GM06990 (cell line): Measurements from ENCODE around the gene PIH1D2.

ENCODE experiments used
- DNase-seq: peaks from one replicate; pipeline ENCODE4 v3.0.0-alpha.2; 2011; ENCODE audit not compliant: insufficient read length; ENCODE audit errors: extremely low read depth
- H3K27me3 ChIP-seq: replicated peaks from 2 replicates; pipeline ENCODE4 v1.6.0; 2011; ENCODE audit warnings: low read length; ENCODE audit not compliant: control insufficient read depth, insufficient read depth
- H3K36me3 ChIP-seq: 2 replicates; pipeline ENCODE4 v1.5.1; 2011; ENCODE audit warnings: low read length; ENCODE audit not compliant: control insufficient read depth, insufficient read depth
- H3K4me3 ChIP-seq: replicated peaks from 2 replicates; pipeline ENCODE4 v1.5.1; 2011; ENCODE audit warnings: low read depth, mild to moderate bottlenecking, control low read depth, low read length
- TF ChIP-seq, protein P1 (sequence below): IDR thresholded peaks from 2 replicates; pipeline ENCODE4 v1.5.1; 2011; ENCODE audit warnings: low read length, control low read depth, mild to moderate bottlenecking, inconsistent platforms; ENCODE audit not compliant: insufficient read depth, poor library complexity, severe bottlenecking

PIH1D2 gene

DNA sequence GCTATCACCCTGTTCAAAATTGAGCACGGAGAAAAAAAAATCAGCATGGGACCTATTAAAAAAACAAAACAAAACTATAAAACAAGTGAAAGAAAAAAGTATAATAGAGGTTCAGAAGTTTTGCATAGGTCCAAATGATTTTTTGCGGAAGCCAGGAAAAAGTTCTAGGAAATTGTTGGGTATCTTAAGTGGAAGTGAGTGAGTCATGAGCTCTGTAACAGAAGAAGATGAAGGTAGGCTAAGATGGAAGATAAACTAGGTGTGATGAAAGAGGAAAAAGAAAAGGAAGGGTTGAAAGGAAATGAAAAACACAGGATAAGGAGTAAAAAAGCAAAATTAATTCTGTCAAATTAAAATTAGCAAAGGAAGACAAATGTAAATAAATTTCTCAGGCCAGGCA lies 40.6 kb upstream of the PIH1D2 start:
- no peaks in the 10 kb centered on the region for H3K36me3 ChIP-seq
- TF ChIP-seq, protein P1, sequence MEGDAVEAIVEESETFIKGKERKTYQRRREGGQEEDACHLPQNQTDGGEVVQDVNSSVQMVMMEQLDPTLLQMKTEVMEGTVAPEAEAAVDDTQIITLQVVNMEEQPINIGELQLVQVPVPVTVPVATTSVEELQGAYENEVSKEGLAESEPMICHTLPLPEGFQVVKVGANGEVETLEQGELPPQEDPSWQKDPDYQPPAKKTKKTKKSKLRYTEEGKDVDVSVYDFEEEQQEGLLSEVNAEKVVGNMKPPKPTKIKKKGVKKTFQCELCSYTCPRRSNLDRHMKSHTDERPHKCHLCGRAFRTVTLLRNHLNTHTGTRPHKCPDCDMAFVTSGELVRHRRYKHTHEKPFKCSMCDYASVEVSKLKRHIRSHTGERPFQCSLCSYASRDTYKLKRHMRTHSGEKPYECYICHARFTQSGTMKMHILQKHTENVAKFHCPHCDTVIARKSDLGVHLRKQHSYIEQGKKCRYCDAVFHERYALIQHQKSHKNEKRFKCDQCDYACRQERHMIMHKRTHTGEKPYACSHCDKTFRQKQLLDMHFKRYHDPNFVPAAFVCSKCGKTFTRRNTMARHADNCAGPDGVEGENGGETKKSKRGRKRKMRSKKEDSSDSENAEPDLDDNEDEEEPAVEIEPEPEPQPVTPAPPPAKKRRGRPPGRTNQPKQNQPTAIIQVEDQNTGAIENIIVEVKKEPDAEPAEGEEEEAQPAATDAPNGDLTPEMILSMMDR: no peak
- no peaks in the 10 kb centered on the region for H3K27me3 ChIP-seq
- no peak overlapping the region for H3K4me3 ChIP-seq
- no peak for DNase-seq

DNA sequence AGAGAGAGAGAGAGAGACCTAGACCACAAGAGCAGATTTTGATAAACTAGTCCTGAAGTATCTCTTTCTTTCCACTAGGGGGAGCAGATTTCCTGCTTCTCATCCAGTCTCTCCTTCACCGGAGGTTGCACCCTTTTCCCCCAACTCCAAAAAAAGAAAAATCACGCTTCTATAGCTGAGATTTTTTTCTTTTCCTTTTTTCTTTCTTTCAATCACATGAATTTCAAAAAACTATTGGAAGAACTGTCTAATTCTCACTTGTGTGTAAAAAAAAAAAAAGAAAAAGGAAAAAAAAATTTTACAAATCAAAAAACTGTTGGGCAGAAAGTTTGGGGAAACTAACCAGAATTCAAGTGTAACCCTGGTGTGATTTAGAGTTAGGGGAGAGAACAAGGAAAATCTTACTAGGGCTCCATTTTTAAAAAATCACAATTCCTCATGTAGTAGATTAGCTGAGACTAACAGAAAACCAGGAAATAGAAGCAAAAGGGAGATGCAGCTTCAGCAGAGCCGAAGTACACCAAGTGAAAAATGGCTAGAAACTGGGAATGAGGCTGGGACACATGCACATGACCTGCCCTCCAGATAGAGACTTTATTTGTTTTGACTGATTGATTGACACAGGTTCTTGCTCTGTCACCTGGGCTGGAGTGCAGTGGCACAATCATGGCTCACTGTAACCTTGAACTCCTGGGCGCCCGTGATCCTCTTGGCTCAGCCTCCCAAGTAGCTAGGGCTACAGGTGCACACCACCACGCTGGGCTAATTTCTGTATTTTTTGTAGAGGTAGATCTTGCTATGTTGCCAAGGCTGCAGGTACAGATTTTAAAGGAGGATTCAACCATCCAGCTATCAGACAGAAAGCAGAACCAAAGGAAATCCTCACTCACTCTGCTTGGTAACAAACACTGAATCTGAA lies 40.0 kb upstream of the PIH1D2 start:
- TF ChIP-seq, protein P1: peak; percentile 71
- DNase-seq: no peak
- no peak overlapping the region for H3K4me3 ChIP-seq
- H3K36me3 ChIP-seq: no peaks in the 10 kb centered on the region
- H3K27me3 ChIP-seq: no peaks in the 10 kb centered on the region

DNA sequence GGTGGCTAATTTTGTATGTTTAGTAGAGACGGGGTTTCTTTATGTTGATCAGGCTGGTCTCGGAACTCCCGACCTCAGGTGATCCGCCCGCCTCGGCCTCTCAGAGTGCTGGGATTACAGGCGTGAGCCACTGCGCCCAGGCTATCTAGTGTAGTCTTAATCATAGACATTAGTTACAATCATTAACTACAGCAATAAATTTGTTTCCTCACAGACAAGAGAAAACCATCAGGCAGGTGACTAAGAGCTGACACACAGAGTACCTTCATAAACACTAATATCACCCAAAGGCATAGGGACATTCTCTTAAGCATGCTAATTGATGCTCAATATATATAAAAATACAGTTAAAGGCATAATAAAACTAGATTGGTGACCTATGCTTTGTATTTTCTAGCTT lies 32.3 kb upstream of the PIH1D2 start:
- TF ChIP-seq, protein P1: no peak
- no peak for DNase-seq
- Histone ChIP-seq H3K4me3 (no peak overlapping the region), H3K36me3 (no peaks in the 10 kb centered on the region), H3K27me3 (no peaks in the 10 kb centered on the region)

DNA sequence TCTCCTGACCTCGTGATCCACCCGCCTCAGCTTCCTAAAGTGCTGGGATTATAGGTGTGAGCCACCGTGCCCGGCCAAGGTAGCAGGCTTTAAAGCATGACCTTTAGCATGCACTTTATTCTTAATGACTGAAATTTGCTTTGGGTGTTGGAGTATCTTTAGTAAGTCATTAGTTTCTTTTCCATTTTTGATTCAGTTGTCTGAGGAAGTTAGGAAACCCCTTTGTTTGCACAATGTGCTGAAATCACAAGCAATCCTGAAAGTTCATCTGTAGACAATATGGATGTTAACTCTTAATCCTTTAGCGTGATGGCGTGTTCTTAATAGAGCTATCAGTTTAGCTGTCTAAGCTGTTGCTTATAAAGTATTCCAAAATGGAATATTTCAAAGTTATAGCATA lies 29.6 kb upstream of the PIH1D2 start:
- Histone ChIP-seq H3K27me3 (no peaks in the 10 kb centered on the region), H3K36me3 (no peaks in the 10 kb centered on the region), H3K4me3 (no peak overlapping the region)
- TF ChIP-seq, protein P1: no peak
- DNase-seq: no peak

DNA sequence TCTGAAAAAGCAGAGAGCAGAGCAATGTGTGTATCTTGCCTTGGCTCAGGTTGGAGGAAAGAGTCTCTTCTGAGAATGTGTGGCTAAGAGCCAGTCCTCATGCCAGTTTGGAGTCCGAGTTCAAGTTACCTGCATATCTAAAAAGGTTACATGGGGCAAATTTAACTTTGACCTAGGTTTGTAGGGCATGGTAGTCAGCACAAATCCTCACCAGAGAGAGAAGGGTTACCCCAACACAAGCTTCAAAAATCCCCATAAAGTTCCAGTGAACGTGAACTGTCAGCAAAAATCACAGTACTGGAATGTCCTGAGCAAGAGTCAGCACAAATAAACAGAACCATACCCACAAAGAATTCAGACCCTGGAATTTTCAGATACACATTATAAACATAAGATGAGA lies 26.6 kb upstream of the PIH1D2 start:
- no peak for DNase-seq
- TF ChIP-seq, protein P1: no peak
- Histone ChIP-seq H3K27me3 (no peaks in the 10 kb centered on the region), H3K36me3 (no peaks in the 10 kb centered on the region; the same call in none of the 2 replicates), H3K4me3 (no peak overlapping the region)
